Ovary (tissue), 9 donors: Measurements from ENCODE around the gene SPSB3. TPM values are rescaled to one million over a fixed set of nuclear protein-coding genes. Genes with fewer than 3 reads are reported as not detected.
A peak's percentile ranks its signal among the peaks of the same experiment; 100 is the strongest.

Experiments used
- DNase-seq, 5 donors: peaks; one replicate each; pipeline ENCODE4 v3.0.0-alpha.2; 2019 to 2020
- H3K27ac ChIP-seq, 2 donors: fragments of 200-600 bp; one replicate each; pipeline versions ENCODE4 v1.5.1 to v1.8.0; 2019 to 2022
- H3K27me3 ChIP-seq: fragments of 200-600 bp; one replicate; pipeline ENCODE4 v1.8.0; 2022
- H3K36me3 ChIP-seq: fragments of 200-600 bp; sonication (generic); one replicate; pipeline ENCODE4 v1.5.1; 2019
- H3K4me1 ChIP-seq: one replicate; pipeline ENCODE4 v1.8.1; 2013; ENCODE audit warnings: mild to moderate bottlenecking, moderate library complexity; ENCODE audit not compliant: insufficient read depth
- H3K4me3 ChIP-seq: fragments of 200-600 bp; sonication (generic); one replicate; pipeline ENCODE4 v1.5.1; 2017
- H3K9me3 ChIP-seq, 2 donors: fragments of 200-600 bp in 1 of 2; sonication (generic) in 1 of 2; one replicate each; pipeline versions ENCODE4 v1.5.1 to v1.8.1; 2013 to 2019; ENCODE audit warnings: mild to moderate bottlenecking in 1 of 2, moderate library complexity in 1 of 2
- CTCF ChIP-seq, 3 donors: fragments of 450-650 bp in 2 of 3; fragments of 200-600 bp in 1 of 3; IDR thresholded peaks; one replicate each; pipeline versions ENCODE4 v1.5.1 to v1.8.0; 2016 to 2022; ENCODE audit warnings: antibody characterized with exemption in 3 of 3, mild to moderate bottlenecking in 1 of 3
- EP300 ChIP-seq: sonication (generic); formaldehyde crosslinking; IDR thresholded peaks from one replicate; pipeline ENCODE4 v1.6.1; 2017; ENCODE audit warnings: antibody characterized with exemption
- POLR2A ChIP-seq: fragments of 450-650 bp; IDR thresholded peaks from one replicate; pipeline ENCODE4 v1.6.1; 2017; ENCODE audit warnings: antibody characterized with exemption, mild to moderate bottlenecking, moderate library complexity
- WGBS, 3 donors: extraction: QIAGEN DNeasy Blood & Tissue Kit in 1 of 3; methylation state at CpG; one replicate each; pipeline versions ENCODE4 v1.1.5 to v1.1.7; 2013 to 2017; 5-methylcytosine and 5-hydroxymethylcytosine counted together
- intact Hi-C, 4 donors: fragments of 100-400 bp; cut with DNase I; formaldehyde crosslinking; loops; one replicate each; pipeline versions ENCODE4 v1.11.0 to v1.15.1; 2022 to 2023
- polyA plus RNA-seq, 2 donors: library from polyadenylated mRNA; stranded (reverse); fragments of 200-250 nt in 1 of 2; fragments of 350-450 nt in 1 of 2; fragmentation: Illumina TruSeq in 1 of 2; extraction: RNeasy Lipid Tissue Mini Kit (QIAGEN cat#74804) in 1 of 2; gene quantifications; one replicate each; pipeline ENCODE4 v1.2.3, GENCODE V29; 2013 to 2014
- total RNA-seq, 7 donors: library from RNA; depleted of rRNA in 2 of 7; stranded (reverse); fragments of >200 nt in 2 of 7; fragmentation: NEBNext Ultra II Directional in 3 of 7; extraction: Animal tissue kit (Norgen Biotek cat#: 25700) in 3 of 7; gene quantifications; one replicate each; pipeline versions ENCODE4 v1.1.0 to v1.2.4, GENCODE V29; 2016 to 2023
- donor health status: DM: no; HTN: no; CAD: no; lungs with moderate emphysema.
- donor health status: DM: no; HTN: no; CAD: no.
- donor health status: Bipolar disorder and iron deficiency.
- donor health status: DM: yes; HTN: yes; CAD: no.
- donor health status: DM: no; HTN: no; CAD: no.
- donor health status: DM: yes; HTN: yes; CAD: no.

The SPSB3 gene
- total and polyA plus RNA-seq, 9 donors = 2.4 to 138 (median 57.6) TPM

GRCh38 chr16:1743376-1744337 lies 38.7 kb downstream of the SPSB3 start:
- H3K36me3 ChIP-seq = no peaks in the 10 kb centered on the region
- DNase-seq = no peak
- no peaks in the 10 kb centered on the region for H3K27me3 ChIP-seq
- no peaks in the 10 kb centered on the region for H3K9me3 ChIP-seq
- TF ChIP-seq EP300 (no peak), CTCF (IDR thresholded peaks at IDR 0.05) (no peak), POLR2A (no peak)
- no peaks in the 10 kb centered on the region for H3K4me1 ChIP-seq
- H3K27ac ChIP-seq = no peak overlapping the region
- intact Hi-C loops = no loop called here
- H3K4me3 ChIP-seq = no peak overlapping the region
- WGBS, 3 donors = 88 to 89% (median 88%) methylated on average over 31 to 32 of the region's 32 CpGs

- no peak for TF ChIP-seq POLR2A
- no peak for TF ChIP-seq EP300
- TF ChIP-seq CTCF (IDR thresholded peaks at IDR 0.05) = no peak
- H3K27ac ChIP-seq = no peak overlapping the region
- H3K9me3 ChIP-seq = no peaks in the 10 kb centered on the region
- 87 to 92% (median 88%) methylated on average over 17 to 19 of the region's 19 CpGs for whole genome bisulfite sequencing, 3 donors
- no peak overlapping the region for H3K4me3 ChIP-seq
- no peaks in the 10 kb centered on the region for H3K27me3 ChIP-seq
- intact Hi-C loops = no loop called here
- DNase-seq = no peak
- H3K36me3 ChIP-seq = no peaks in the 10 kb centered on the region
- H3K4me1 ChIP-seq = no peaks in the 10 kb centered on the region
Measured at GRCh38 chr16:1741553-1742165, 40.7 kb downstream of the SPSB3 start.

- Histone ChIP-seq H3K9me3 (no peaks in the 10 kb centered on the region), H3K36me3 (no peaks in the 10 kb centered on the region), H3K27me3 (no peaks in the 10 kb centered on the region), H3K4me3 (no peak overlapping the region), H3K4me1 (no peaks in the 10 kb centered on the region), H3K27ac (no peak overlapping the region)
- intact Hi-C loops = no loop called here
- WGBS, 3 donors = 87 to 88% (median 87%) methylated on average over 30 of the region's 30 CpGs
- peak in 1 of 5 donors; percentile 32 for DNase-seq
- TF ChIP-seq EP300 (no peak), POLR2A (no peak)
Measured at GRCh38 chr16:1740781-1741490, 41.4 kb downstream of the SPSB3 start.

- intact Hi-C loops = no loop called here
- 95 to 97% (median 95%) methylated on average over 33 of the region's 33 CpGs for WGBS, 3 donors
- TF ChIP-seq EP300 = no peak
- no peak for TF ChIP-seq CTCF (IDR thresholded peaks at IDR 0.05)
- TF ChIP-seq POLR2A = no peak
- Histone ChIP-seq H3K4me1 (no peaks in the 10 kb centered on the region), H3K4me3 (no peak overlapping the region), H3K27me3 (no peaks in the 10 kb centered on the region), H3K9me3 (no peaks in the 10 kb centered on the region), H3K27ac (no peak overlapping the region), H3K36me3 (no peaks in the 10 kb centered on the region)
- DNase-seq = no peak
Measured at GRCh38 chr16:1740234-1740633, 42.1 kb downstream of the SPSB3 start.
